ENCODE measurements around the gene CRYAA. TPM values are rescaled to one million over a fixed set of nuclear protein-coding genes. Genes with fewer than 3 reads are reported as not detected.
"Not testable (repeated sequence)": the region's sequence is repeated elsewhere in the genome, so short reads cannot be mapped to it uniquely, and the experiment has no call there.

The CRYAA gene
- polyA plus RNA-seq, 3 donors = not detected

DNA sequence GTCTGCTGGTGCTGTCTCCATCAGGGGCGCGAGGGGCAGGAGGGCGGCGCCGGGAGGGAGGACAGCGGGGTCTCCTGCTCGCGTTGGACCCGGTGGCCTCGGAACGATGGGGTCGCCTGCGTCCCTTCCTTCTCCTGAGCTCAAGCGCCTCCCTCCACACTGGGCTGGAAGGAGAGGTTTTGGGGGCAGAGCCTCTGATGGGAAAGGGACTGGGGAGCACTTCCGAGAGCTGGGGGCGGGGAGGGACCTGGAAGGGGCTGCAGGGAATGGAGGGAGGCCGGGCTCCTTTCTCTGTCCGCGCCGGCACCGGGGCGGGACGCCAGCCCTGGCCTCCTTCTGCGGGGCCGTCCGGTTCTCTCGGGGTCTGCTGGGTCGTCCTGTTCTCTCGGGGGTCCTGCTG is 4.0 kb downstream of the CRYAA start:
- H3K4me3 ChIP-seq (replicated peaks in 1 of 3; ENCODE audit: low read depth in 2 of 3, low read length in 3 of 3); H3K9me3 Mint-ChIP-seq; H3K4me1 ChIP-seq (ENCODE audit: control insufficient read depth in 1 of 2, insufficient read depth in 2 of 2, low read length in 2 of 2); H3K27me3 Mint-ChIP-seq (ENCODE audit: low read depth in 3 of 3); DNase-seq; H4K20me1 ChIP-seq (ENCODE audit: insufficient read depth, low read length); H2AFZ ChIP-seq (ENCODE audit: insufficient read depth, low read depth, low read length, poor library complexity, severe bottlenecking); H3K27me3 ChIP-seq (ENCODE audit: control insufficient read depth in 2 of 2, insufficient read depth in 2 of 2, low read length in 2 of 2); H3K4me3 Mint-ChIP-seq; H3K27ac Mint-ChIP-seq; H3K9ac ChIP-seq (ENCODE audit: insufficient read depth, low read length, poor library complexity, severe bottlenecking); intact Hi-C loops (cut with micrococcal nuclease); H3K36me3 ChIP-seq (replicated peaks in 1 of 2; ENCODE audit: control insufficient read depth in 1 of 2, insufficient read depth in 2 of 2, low read length in 2 of 2); H3K4me1 Mint-ChIP-seq; H3K36me3 Mint-ChIP-seq; H3K27ac ChIP-seq (ENCODE audit: low read depth in 1 of 2, low read length in 2 of 2); H3K4me2 ChIP-seq (replicated peaks; ENCODE audit: extremely low read depth, low read length, poor library complexity, severe bottlenecking); H3K79me2 ChIP-seq (ENCODE audit: insufficient read depth, low read length); H3K9me3 ChIP-seq (replicated peaks in 1 of 2; ENCODE audit: control insufficient read depth in 1 of 2, insufficient read depth in 1 of 2, low read length in 2 of 2): not testable (repeated sequence)
- no CpG with 5 or more reads among the region's 29 CpGs for WGBS (ENCODE audit: insufficient coverage)

DNA sequence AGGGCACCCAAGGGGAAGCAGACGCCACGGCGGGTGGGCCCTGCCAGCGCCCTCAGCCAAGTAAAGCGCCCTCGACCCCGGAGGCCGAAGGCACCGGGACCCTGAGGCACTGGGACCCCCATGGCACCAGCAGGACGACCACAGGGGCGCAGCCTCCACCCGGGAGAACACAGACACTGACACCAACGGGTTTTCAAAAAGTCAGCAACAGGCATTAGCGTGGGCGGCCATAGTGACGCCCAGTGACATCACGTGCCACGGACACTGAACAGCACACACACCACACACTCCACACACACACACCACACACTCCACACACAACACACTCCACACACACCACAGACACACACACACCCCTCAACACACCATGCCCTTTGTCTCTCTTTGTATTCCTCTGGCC is 4.6 kb downstream of the CRYAA start:
- H3K4me3 ChIP-seq (replicated peaks in 1 of 3; ENCODE audit: low read depth in 2 of 3, low read length in 3 of 3); DNase-seq; H3K9me3 Mint-ChIP-seq; H3K9ac ChIP-seq (ENCODE audit: insufficient read depth, low read length, poor library complexity, severe bottlenecking); H3K4me2 ChIP-seq (replicated peaks; ENCODE audit: extremely low read depth, low read length, poor library complexity, severe bottlenecking); H3K36me3 ChIP-seq (replicated peaks in 1 of 2; ENCODE audit: control insufficient read depth in 1 of 2, insufficient read depth in 2 of 2, low read length in 2 of 2); H3K27me3 Mint-ChIP-seq (ENCODE audit: low read depth in 3 of 3); H3K4me1 ChIP-seq (ENCODE audit: control insufficient read depth in 1 of 2, insufficient read depth in 2 of 2, low read length in 2 of 2); H3K4me3 Mint-ChIP-seq; H3K27ac Mint-ChIP-seq; H4K20me1 ChIP-seq (ENCODE audit: insufficient read depth, low read length); intact Hi-C loops (cut with micrococcal nuclease); H3K27me3 ChIP-seq (ENCODE audit: control insufficient read depth in 2 of 2, insufficient read depth in 2 of 2, low read length in 2 of 2); H3K79me2 ChIP-seq (ENCODE audit: insufficient read depth, low read length); H3K36me3 Mint-ChIP-seq; H2AFZ ChIP-seq (ENCODE audit: insufficient read depth, low read depth, low read length, poor library complexity, severe bottlenecking); H3K9me3 ChIP-seq (replicated peaks in 1 of 2; ENCODE audit: control insufficient read depth in 1 of 2, insufficient read depth in 1 of 2, low read length in 2 of 2); H3K4me1 Mint-ChIP-seq; H3K27ac ChIP-seq (ENCODE audit: low read depth in 1 of 2, low read length in 2 of 2): not testable (repeated sequence)
- no CpG with 5 or more reads among the region's 18 CpGs for WGBS (ENCODE audit: insufficient coverage)

- DNase-seq; H3K9ac ChIP-seq (ENCODE audit: insufficient read depth, low read length, poor library complexity, severe bottlenecking); H3K27ac Mint-ChIP-seq; H3K4me3 Mint-ChIP-seq; H3K36me3 ChIP-seq (replicated peaks in 1 of 2; ENCODE audit: control insufficient read depth in 1 of 2, insufficient read depth in 2 of 2, low read length in 2 of 2); H3K27ac ChIP-seq (ENCODE audit: low read depth in 1 of 2, low read length in 2 of 2); H3K27me3 ChIP-seq (ENCODE audit: control insufficient read depth in 2 of 2, insufficient read depth in 2 of 2, low read length in 2 of 2); H3K9me3 Mint-ChIP-seq; H3K79me2 ChIP-seq (ENCODE audit: insufficient read depth, low read length); H3K4me3 ChIP-seq (replicated peaks in 1 of 3; ENCODE audit: low read depth in 2 of 3, low read length in 3 of 3); H3K9me3 ChIP-seq (replicated peaks in 1 of 2; ENCODE audit: control insufficient read depth in 1 of 2, insufficient read depth in 1 of 2, low read length in 2 of 2); H3K4me1 Mint-ChIP-seq; H3K4me2 ChIP-seq (replicated peaks; ENCODE audit: extremely low read depth, low read length, poor library complexity, severe bottlenecking); H3K36me3 Mint-ChIP-seq; intact Hi-C loops (cut with micrococcal nuclease); H3K4me1 ChIP-seq (ENCODE audit: control insufficient read depth in 1 of 2, insufficient read depth in 2 of 2, low read length in 2 of 2); H4K20me1 ChIP-seq (ENCODE audit: insufficient read depth, low read length); H3K27me3 Mint-ChIP-seq (ENCODE audit: low read depth in 3 of 3); H2AFZ ChIP-seq (ENCODE audit: insufficient read depth, low read depth, low read length, poor library complexity, severe bottlenecking): not testable (repeated sequence)
- WGBS (ENCODE audit: insufficient coverage) = no CpG with 5 or more reads among the region's 12 CpGs
Measured at GRCh38 chr21:43173930-43174329, 5.1 kb downstream of the CRYAA start.

GRCh38 chr21:43174998-43175397 is 6.2 kb downstream of the CRYAA start:
- H3K4me1 Mint-ChIP-seq; H3K79me2 ChIP-seq (ENCODE audit: insufficient read depth, low read length); H3K4me3 Mint-ChIP-seq; H3K27ac Mint-ChIP-seq; H3K4me3 ChIP-seq (replicated peaks in 1 of 3; ENCODE audit: low read depth in 2 of 3, low read length in 3 of 3); H3K9me3 Mint-ChIP-seq; H3K4me2 ChIP-seq (replicated peaks; ENCODE audit: extremely low read depth, low read length, poor library complexity, severe bottlenecking); intact Hi-C loops (cut with micrococcal nuclease); H4K20me1 ChIP-seq (ENCODE audit: insufficient read depth, low read length); H3K9ac ChIP-seq (ENCODE audit: insufficient read depth, low read length, poor library complexity, severe bottlenecking); H3K36me3 ChIP-seq (replicated peaks in 1 of 2; ENCODE audit: control insufficient read depth in 1 of 2, insufficient read depth in 2 of 2, low read length in 2 of 2); H3K36me3 Mint-ChIP-seq; H3K27me3 Mint-ChIP-seq (ENCODE audit: low read depth in 3 of 3); H2AFZ ChIP-seq (ENCODE audit: insufficient read depth, low read depth, low read length, poor library complexity, severe bottlenecking); H3K4me1 ChIP-seq (ENCODE audit: control insufficient read depth in 1 of 2, insufficient read depth in 2 of 2, low read length in 2 of 2); H3K27me3 ChIP-seq (ENCODE audit: control insufficient read depth in 2 of 2, insufficient read depth in 2 of 2, low read length in 2 of 2); DNase-seq; H3K27ac ChIP-seq (ENCODE audit: low read depth in 1 of 2, low read length in 2 of 2); H3K9me3 ChIP-seq (replicated peaks in 1 of 2; ENCODE audit: control insufficient read depth in 1 of 2, insufficient read depth in 1 of 2, low read length in 2 of 2): not testable (repeated sequence)
- WGBS (ENCODE audit: insufficient coverage) = no CpG with 5 or more reads among the region's 4 CpGs
